DMS53 (cell line): ENCODE results near the gene TNS3.

Experiments
- DNase-seq: peaks from one replicate; lab custom pipeline; 2025; lab: John Stamatoyannopoulos, UW

Gene TNS3

GRCh38 chr7:47258798-47259197, 323.1 kb downstream of the TNS3 start:
- no peak for DNase-seq

DNA sequence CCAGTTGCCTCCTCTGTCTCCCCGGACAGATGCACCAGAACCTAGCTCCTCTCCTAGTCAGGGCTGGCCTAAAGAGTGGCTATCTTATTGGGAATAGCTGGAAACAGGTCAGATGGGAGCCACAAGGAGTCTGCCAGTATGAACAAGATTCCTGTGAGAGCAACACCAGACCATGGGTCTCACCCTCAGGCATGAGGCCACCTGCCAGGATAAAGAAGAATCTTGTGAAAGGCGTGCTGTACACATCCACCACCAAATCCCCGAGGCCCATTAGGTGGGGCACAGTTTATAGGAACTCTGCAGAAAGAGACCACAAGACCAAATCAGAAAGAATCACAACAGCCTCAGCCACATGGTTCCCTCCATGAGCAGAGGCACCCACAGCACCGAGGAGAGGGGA, 325.9 kb downstream of the TNS3 start:
- DNase-seq = no peak

DNA sequence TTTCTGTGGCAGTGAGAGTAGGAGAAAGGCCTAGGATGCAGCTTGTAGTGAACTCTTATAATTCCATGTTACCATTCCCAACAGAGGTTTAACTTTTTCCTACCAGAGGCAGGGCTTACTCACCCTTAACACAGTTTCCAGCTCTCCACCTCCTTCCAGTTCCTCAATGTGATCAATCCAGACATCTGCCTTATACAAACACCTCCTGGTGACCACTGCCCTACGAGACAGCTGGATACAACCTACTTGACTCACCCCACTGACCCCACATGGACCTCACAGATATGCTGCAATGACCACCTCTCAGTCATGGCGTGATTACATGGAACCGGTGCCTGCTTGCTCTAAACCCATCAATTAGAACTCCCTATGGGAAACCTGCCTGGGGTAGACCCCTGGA, 326.5 kb downstream of the TNS3 start:
- DNase-seq = no peak

DNA sequence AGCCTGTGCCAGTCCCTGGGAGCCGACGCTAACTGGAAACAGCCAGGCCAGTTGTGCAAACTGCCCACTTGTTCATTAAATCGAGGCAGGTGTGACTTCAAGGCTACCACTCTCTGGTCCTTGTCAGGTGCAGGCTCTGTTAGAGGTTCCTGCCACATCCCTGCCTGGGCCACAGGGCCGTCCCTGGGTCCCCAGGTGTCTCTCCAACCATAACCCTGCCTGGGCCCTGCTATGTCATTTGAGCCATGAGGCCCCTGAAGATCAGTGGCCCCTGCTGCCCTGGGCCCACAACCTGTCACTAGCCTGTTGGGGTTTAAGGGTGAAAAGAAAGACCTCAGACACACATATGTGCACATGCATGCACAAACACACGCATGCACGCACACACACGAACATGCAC, 326.9 kb downstream of the TNS3 start:
- DNase-seq = no peak

DNA sequence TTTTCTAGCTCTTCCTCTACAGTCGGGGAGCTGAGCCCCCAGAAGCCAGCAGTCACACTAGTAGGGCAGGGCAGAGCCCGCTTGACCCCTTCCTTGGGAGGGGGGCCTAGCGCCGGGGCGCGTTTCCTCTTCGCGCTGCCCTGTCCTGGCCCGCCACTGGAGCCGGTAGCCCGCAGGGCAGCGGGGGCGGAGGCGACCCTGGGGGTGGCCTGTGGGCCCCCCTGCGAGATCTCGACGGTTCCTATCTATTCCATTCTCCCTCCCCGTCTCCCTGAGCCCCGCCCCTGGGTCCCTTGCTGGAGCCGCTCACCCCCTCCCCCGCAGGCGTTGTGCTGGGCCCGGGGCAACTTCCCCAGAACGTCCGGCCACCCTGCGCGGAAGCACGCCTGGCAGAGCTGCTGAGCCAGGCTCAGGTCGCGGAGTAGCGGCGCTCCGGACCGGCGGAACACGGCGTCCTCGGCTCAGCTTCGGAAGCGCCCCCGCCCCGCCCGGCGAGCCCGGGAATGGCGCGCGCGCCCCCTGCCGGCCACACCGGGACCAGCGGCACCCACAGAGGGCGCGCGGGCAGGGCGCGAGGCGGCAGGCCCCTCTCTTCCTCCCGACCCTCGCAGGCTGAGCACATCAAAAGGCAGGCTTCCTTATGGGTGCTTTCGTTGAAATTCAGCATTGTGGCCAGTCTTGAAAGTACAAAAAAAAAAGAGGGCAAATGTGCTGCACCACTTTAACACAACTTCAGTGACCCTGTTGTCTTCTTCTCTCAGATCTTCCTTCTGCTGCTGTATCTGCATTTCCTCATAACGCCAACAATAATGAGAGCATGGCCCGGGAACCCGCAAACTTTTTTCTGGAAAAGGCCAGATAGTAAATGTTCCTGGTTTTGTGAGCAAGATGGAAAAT, 327.6 kb downstream of the TNS3 start:
- DNase-seq = peak; percentile 91

DNA sequence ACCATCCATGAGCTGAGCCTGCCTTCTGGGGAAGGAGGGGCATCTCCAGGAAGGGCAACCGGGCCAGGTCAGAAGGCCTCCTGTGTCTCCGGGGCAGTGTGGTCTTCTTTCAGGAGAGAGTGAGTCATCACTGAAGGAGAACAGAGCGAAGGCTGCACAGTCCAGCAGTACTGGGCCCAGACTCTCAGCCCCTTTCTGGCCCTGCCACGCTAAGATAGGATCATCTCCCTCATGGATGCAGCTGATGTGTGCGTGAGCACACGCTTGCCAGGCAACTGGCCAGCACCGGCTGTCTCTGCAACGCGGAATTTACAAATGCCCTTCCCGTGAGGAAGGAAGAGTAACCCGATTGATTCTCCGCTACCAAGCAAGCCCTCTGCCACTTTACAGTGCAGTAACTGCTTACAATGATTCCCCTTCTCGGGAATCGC, 328.2 kb downstream of the TNS3 start:
- peak; percentile 80 for DNase-seq

DNA sequence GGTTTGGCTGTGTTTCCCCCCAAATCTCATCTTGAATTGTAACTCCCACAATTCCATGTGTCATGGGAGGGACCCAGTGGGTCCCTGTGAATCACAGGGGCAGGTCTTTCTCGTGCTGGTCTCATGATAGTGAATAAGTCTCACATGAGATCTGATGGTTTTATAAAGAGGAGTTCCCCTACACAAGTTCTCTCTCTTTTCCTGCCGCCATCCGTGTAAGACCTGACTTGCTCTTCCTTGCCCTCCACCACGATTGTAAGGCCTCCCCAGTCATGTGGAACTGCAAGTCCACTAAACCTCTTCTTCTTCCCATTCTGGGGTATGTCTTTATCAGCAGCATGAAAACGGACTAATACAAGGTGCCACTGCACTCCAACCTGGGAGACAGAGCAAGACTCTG, 329.2 kb downstream of the TNS3 start:
- DNase-seq = no peak

- no peak for DNase-seq
These were observed 332.6 kb downstream of the TNS3 start for GRCh38 chr7:47249361-47249760.

DNA sequence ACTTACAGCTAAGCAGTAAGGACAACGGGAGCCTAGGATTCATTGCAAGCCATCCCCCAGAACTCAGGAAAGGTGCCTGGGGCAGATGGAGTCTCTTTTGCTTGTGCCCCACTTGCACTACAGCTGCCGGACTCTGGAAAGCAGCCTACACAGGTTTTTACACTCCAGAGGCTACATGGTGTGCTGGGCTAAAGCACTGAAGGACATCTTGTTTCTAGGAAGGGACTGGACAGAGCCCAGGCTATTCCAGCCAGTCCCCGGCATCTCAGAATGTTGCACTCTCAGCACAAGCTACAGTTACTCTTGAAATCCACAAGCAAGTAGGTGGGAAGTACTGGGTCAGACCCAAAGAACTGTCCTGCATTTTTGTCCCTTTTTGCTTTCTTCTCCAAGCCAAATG, 333.1 kb downstream of the TNS3 start:
- no peak for DNase-seq

GRCh38 chr7:47247132-47247531, 334.8 kb downstream of the TNS3 start:
- DNase-seq = no peak

DNA sequence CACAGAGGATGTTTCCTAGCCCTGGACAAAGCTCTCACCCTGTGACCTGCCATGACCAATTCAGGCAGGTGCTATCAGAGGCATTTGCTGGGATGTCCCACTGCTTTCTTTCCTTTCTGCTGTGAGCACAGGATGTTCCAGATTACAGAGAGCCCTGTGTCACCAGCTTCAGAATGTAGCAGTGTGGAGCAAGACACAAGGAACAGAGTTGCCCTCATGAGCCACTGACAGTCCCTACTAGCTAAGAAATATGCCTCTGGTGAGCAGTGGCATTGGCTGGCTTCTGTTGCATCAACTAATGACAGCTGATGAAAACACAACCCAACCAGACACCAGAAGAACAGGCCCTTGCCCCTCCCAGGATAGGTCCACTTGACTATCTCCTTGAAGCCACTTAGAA, 337.2 kb downstream of the TNS3 start:
- DNase-seq = no peak

- DNase-seq = no peak
These were observed 340.5 kb downstream of the TNS3 start for GRCh38 chr7:47241112-47242065.

- no peak for DNase-seq
These were observed 341.9 kb downstream of the TNS3 start for GRCh38 chr7:47239931-47240421.

- DNase-seq = no peak
These were observed 342.9 kb downstream of the TNS3 start for GRCh38 chr7:47239034-47239433.

DNA sequence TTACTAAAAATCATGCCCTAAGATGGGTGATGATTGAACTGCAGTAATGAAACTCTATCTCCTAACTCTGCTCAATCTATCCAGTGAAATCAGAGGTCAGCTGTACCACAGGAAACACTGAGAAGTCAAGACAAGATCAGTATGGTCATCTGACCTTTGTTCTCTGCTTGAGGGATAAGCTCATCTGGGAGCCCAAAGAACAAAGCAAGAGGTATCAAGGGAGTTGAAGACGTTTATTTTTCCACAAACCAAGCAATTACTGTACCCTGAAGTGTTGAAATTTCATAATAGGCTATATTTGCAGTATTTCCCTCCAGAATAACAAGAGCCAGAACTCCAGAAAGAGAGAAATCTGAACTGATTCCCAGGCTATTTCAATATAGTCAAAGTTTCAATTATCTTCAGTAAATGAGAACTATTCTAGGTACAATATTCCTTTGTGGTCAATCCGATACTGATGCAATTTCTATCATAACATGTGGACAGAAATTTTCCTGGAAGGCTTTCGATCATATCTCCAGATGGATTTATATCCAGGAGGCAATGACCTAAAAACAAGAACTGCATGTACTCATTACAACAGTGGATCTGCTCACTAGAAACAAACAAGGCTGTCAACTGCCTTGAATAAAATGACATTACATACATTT, 345.3 kb downstream of the TNS3 start:
- DNase-seq = no peak

GRCh38 chr7:47233996-47234395, 347.9 kb downstream of the TNS3 start:
- DNase-seq = no peak

GRCh38 chr7:47232751-47233412, 349.0 kb downstream of the TNS3 start:
- peak; percentile 35 for DNase-seq

DNA sequence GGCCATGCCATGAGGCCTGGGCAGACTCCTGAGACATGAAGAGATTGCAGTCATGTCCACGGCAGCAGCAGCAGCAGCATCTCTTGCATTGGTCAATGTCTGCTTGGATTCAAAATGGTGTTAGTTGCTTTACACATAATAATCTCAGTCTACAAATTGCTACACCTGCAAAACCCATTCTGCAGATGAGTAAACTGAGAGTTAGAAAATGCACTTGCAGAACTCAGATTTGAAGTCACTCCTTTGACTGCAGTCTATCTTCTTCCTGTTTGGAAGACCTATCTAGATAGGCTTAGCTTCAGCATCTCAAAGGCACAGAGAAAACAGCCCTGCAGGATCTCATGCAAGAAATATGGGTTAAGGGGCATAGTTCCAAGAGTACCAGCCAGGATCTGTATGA, 350.3 kb downstream of the TNS3 start:
- DNase-seq = no peak

DNA sequence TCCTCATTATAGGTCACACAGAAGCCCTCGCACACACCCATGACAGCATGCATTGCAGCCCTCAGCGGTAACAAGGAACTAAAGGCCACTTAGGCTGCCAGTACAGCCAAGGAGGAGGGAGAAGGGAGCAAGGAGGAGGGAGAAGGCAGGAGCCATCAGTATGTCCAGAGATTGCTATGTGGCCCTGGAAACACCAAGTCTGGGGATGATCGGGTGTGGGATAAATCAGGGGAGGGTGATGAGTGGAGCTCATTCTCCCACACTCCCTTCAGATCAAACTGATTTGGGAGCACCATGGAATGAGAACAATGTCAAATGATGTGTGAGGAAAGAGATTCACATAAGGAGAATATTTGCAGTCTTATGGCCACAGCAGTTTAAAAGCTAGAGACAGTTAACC, 350.9 kb downstream of the TNS3 start:
- DNase-seq = no peak

GRCh38 chr7:47228386-47229014, 353.4 kb downstream of the TNS3 start:
- peak; percentile 20 for DNase-seq

- no peak for DNase-seq
These were observed 354.1 kb downstream of the TNS3 start for GRCh38 chr7:47227762-47228177.
